ENCODE data around the gene JPH3.

Gene JPH3

DNA sequence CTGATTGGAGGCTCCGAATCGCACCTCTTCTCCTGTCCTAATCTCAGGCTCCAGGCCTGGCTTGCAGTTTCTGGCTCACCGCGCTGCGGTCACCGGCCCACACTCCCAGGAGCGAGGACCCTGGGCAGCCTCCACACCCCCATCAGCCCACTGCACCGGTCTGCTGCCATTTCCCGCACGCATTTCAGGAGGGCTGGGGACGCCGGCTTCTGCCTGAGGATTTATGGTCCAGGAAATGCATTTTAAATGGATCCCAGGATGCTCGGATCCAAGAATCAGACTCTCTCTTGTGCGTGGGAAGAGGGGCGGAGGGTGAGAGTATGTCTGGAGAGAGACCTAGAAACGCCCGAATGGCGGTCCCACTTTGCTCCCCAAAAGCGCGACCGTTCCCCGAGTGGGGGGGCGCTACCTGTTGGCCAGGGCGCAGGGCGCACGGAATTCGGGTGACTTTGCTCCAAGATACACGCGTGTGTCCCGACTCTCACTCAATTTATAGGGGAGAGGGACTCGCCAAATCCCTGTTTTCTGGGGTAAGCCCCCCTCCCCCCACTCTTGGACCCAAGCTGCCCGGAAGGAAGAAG lies 817 bp upstream of the JPH3 start:
- DNase-seq: no peak

DNA sequence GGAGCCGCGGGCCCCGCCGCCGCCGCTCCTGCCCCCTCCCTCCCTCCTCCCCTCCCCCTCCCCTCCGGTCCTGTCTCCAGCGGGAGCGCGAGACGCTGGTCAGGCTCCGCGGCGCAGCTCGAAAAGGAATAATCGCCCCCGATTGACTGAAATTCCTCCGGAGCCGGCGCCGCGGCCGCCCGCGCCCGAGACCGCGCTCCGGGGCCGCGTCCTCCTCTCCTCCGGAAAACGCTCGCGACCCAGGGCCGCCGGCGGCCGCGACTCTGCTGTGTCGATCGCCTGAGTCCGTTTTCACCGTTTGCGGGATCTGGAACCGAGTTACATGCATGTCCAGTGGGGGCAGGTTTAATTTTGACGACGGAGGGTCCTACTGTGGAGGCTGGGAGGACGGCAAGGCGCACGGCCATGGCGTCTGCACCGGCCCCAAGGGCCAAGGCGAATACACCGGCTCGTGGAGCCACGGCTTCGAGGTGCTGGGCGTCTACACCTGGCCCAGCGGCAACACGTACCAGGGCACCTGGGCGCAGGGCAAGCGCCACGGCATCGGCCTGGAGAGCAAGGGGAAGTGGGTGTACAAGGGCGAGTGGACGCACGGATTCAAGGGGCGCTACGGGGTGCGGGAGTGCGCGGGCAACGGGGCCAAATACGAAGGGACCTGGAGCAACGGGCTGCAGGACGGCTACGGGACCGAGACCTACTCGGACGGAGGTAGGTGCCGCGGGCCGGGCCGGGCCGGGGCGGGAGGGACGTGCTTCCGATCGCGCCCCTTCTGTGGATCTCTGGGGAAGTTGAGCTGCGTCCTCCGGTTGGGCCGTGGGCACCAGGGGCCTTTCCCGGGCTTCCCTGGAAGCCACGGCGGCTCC lies 744 bp downstream of the JPH3 start:
- peak; percentile 8 for DNase-seq

DNA sequence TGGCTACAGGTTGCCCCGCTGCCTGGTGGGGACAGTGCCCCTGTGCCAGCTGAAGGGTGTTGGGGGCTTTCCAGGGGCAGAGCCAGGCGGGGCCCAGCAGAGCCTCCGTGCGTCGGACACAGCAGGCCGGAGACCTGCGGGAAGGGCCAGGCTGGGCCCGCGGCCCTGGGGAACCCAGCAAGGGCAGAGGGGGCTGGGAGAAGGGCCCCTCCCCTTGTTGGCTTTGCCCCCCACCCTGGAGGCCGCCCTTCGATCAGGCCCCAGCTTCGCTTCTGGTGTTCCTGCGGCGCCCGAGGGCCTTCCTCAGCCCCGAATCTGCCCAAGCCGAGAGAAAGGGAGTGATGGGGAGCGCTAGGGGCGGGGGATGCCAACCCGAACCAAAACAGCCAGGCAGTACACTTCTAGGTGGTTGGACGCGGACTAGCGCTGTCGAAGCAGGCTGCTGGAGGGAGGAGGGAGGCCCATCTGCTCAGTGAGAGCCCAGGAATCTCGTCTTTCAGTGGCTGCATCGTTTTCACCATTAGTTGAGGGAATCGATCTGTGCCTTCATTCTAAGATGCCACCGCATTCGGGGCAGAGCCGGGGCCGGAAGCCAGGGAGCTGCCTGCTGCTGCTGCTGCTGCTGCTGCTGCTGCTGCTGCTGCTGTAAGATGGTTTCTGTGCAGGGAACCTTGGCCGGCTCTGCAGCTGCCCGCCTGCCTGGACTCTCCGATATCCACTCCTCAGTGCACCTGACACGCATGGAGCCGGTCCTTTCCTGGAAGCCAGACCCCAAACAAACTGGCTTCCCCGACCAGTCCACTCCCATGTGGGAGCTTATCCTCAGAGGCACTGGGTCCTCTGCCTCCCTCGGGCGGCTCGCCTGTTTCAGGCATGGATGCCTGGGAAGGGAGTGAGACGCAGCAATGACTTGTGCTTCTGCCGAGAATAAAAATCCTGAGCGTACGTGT lies 1.7 kb downstream of the JPH3 start:
- DNase-seq: peak; percentile 16

DNA sequence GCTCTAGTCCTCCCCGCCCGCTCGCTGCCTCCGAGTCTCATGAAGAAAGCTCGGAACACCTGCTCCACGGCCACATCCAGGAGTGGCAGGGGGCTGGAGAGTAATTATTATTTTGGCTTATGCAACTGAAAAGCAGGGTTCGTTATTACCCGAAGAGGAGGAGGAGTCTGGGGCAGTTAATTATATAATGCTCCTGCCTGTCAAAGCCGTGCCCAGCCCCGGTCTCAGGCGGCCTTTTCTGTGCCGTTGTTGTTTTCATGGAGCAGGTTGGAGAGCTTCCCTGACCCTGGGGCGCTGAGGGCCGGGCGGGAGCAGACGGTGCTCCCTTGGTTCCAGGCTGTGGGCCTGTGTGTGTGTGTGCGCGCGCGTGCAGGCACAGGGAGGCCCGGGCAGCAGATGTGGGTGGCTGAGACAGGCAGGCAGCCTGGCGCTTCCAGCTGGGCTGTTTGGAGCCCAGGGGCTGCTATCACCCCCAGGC lies 2.4 kb downstream of the JPH3 start:
- DNase-seq: peak; percentile 15

DNA sequence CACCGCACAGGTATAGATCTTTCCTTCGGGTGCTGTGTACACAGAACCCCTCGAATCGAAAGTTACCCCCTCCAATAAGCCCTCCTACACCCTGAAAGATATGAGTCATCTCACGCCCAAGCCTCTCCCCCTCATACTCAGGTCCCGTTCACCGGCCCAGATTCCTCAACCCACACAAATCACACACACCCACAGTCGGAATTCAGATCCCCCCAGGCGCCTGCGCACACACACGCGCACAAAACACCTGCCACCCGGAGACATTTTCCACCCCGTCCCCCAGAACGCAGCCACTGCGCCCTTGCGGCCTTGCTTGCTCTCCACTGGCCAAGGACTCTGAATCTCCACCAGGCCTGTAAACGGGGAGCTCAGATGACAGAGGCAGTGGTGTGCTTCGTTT lies 4.9 kb downstream of the JPH3 start:
- no peak for DNase-seq

DNA sequence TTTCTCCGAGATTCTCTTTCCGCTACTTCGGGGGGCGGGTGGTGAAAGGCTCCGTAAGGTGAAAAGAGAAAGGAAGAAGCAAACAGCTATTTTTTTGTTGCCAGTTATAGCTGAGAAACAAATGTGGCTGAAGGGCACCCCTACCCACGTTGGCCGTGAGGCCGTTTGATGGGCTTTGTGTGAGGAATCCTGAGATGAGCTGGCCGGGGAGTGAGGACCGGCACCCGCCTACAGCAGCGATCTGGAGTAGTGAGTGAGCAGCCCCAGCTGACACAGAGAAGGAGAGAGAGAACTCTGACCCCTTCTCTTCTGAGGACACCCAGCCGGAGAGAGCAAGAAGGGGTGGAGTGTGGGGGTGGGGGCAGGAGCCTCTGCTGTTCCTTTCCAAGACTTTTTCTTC lies 5.6 kb downstream of the JPH3 start:
- no peak for DNase-seq

DNA sequence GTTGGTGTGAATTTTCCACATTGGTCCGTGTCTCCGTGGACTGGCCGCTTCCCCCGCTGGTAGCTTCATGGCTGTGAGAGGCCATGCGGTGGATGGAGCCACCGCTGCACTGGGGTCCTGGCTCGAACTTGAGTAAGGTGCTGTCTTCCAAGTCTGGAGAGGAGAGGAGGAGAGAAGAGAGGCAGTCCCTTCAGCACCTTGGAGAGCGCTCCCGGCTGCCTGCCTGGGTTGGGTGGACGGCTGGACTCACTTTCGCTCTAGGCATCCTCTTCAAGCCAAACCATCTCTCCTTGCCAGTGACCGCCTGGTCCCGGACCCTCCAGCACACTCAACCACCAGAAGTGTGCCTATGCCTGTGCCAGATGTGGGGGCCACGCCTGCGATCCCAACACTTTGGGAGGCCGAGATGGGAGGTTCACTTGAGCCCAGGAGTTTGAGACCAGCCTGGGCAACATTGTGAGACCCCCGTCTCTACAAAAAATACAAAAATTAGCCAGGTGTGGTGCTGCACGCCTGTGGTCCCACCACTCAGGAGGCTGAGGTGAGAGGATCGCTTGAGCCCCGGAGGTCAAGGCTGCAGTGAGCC lies 6.2 kb downstream of the JPH3 start:
- no peak for DNase-seq

DNA sequence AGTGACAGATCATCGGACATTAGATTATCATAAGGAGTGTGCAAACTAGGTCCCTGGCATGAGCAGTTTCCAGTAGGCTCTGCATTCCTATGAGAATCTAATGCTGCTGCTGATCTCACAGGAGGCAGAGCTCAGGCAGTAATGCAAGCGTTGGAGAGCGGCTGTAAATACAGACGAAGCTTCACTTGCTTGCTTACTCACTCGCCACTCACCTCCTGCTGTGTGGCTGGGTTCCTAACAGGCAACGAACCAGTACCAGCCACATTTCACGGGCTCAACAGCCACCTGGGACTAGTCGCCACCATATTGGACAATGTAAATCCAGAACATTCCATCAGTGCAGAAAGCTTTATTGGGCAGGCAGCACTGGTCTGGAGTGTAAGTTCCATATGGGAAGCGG lies 7.7 kb downstream of the JPH3 start:
- no peak for DNase-seq

DNA sequence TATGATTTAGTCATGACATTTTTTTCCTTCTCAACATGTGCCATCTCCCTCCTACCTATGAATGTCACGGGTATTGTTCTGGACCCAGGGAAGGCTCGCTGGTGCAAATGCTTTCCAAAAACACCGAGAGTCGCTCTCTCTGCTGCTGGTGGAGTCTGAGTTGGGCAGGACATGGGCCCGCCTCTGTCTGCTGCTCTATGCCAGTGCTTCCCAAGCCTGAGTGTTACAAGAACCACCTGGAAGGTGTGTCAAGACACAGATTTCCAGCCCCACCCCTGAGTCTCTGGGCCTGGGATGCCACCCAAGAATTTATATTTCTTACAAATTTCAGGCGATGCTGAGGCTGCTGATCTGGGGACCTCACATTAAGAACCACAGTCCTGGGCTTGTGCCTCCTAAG lies 9.1 kb downstream of the JPH3 start:
- DNase-seq: no peak

DNA sequence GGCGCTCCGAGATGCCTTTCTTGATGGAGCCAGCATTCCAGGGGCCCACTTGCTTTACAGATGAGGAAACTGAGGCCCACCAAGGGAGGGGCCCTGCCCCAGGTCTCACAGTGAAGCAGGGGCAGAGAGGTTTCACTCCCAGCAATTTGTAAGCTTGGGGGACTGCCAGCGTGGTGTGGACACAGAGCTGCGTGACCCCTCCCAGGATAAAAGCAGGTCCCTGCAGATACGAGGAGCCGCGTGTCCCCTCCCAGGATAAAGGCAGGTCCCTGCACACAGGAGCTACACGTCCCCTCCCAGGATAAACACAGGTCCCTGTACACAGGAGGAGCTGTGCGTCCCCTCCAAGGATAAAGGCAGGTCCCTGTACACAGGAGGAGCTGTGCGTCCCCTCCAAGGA lies 11.7 kb downstream of the JPH3 start:
- DNase-seq: no peak

DNA sequence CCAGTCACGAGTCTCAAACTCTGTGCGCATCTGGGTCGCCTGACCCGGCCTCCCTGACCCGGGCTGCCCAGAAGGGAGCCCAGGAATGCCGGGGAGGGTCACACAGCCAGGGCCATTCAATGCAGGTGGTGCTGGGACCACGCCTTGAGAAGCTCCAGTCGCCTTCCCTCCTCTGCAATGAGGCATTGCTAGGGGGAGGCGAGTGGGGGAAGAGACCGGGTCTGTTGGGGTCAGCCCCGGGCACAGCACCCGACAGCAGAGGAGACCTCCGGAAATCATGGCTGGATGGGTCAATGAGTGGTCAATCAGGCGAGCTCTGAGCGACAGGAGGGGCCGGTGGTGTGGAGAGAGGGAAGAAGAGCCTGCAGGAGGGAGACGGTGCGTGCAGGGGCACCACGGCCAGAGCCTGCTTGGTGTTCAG lies 13.3 kb downstream of the JPH3 start:
- no peak for DNase-seq

DNA sequence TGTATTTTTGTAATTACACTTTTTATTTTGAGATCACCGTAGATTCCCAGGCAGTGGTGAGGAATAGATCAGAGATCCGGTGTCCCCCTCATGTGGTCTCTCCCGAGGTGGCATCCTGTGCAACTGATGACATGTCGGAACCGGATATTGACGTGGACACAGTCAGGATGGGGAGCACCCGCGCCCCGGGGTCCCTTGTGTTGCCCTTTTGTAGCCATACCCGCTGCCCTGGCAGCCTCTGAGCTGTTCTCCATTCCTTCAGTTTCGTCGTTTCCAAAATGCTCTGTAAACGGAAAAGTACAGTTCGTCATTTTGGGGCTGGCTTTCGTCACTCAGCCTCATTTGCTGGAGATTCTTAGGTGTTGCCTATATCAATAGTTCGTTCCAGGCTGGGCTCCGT lies 14.2 kb downstream of the JPH3 start:
- no peak for DNase-seq

DNA sequence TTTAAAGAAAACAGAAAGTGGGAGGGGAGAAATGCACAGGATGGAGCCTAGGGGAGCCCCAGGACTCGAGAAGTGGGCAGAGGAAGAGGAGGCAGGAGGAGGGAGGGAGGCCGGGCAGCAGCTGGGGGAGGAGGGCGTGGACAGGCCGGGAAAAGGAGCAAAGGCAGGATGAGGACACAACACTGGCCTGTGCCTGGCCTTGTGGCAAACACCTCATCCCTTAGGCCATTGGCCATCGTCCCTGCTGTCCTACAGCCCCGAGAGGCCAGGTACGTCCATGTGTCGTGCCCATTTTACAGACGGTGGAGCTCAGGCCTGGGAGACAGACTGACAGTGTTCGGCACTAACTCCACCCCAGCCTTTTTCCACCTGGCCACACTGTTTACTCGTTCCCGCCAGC lies 15.9 kb downstream of the JPH3 start:
- no peak for DNase-seq

DNA sequence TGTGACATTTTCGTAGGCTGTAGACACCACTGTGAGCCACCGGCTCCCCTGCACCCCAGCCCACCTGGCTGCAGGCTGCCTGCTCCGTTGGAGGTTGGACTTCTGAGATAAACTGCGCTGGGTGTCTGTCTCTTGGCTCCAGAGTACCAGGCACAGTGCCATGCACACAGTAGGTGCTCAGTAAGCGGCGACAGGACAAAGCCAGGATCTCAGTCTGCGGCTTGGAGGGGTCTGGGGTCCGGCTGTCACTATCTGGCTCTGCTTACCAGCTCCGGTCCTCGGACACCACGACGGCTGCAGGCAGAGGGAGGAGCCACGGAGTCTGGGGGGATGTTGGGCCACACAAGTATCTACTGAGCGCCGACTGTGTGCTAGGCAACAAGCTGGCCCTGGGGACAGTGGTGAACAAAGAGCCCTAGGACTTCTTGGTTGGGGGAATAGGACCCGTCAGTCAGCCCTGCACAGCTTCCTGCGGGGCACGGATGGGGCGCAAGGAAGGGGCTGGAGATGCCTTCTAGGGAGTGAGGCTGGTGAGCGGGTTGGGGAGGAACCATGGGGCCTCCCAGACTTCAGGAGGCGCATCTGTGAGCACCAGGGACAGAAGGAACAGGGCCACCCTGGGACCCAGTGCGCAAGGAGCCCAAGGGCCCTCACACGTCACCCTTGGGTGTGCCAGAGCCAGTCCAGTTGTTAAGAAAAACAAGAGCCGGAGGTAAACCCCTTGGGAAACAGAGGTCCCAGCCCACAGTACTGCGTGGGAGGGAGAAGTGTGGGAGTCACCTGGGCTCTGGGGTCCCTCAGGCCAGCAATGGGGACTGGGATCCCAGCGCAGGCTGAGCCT lies 17.3 kb downstream of the JPH3 start:
- no peak for DNase-seq

DNA sequence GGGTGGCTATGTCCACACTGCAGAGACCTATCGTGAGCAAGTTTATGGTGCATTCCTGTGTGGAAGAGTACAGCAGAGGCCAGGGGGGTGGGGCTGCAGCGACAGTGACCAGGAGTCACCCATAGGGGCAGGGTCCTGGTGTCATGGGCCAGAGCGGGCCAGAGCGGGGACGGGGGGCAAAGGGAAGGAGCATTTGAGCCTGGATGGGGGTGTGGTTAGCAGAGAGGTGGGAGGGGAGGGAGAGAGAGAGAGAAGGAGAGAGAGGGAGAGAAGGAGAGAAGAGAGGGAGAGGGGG lies 17.8 kb downstream of the JPH3 start:
- no peak for DNase-seq

DNA sequence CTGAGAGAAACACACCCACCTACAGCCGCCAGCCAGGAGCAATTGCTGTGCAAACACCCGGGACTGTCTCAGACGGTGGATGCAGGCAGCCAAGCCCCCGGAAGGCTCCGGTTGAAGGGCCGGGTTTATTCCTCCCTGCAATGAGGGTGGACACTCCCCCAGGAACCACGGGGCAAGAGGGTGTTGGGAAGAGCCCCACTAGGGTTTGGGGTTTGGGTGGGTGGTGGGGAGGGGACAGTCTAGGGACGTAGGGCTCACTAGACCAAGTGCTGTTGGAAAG lies 19.2 kb downstream of the JPH3 start:
- no peak for DNase-seq

DNA sequence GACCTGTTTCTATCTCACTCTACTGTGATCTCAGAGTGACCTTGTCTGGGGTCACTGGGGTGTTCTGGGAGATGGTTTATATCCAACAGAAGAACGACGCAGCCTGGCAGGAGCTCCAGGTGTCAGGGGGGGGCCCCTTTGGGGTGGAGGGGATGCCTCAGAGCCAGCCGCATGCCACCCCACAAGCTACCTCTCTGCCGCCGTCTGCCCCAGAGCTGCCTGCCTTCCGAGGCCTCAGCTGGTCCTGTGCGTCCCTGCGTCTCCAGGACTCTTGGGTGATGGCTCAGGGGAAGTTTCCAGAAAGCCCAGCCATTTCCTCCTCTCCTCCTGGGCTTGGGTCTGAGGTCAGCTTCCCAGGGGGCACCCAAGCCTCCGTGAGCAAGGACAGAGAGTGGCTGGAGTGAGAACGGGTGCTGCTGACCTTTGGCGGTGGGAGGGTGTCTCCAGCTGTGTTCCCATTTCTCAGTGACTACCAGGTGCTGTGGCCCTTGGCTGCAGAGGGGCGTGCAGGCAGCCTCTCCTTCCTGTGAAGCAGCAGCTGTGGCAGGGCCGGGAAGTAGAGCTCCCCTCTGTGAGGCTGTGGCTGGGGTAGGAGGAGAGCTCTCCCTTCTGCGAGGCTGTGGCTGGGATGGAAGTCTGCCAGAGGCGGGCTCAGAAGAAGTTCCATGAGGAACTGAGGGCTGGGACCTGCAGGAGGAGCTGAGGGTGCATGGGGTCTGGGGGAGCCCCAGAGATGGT lies 19.8 kb downstream of the JPH3 start:
- no peak for DNase-seq

DNA sequence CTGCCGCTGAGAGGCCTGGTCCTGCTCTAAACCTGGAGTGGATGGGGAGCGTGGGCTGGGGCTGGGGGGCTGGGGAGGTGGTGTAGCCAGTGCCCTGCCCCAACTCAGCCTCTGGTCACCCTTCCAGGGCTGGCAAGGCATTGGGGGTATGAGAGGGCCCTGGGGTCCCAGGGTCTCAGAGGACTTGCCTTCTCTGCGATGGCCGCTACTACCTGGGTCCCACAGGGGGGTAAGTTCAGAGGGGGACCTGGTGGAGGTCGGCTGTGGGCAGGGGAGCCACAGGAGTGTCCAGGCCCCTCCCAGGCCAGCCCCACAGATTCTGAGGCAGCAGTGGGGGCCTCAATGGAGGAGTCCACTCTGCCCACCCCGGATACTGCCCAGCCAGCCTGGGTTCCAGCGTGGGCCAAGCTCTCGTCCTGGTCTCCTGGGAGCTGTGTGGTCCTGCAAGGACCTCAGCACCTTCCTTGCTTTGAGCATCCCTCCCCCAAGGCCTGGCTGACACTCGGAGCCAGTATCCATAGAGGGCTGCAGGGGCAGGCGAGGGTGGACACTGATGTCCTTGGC lies 20.5 kb downstream of the JPH3 start:
- DNase-seq: no peak

DNA sequence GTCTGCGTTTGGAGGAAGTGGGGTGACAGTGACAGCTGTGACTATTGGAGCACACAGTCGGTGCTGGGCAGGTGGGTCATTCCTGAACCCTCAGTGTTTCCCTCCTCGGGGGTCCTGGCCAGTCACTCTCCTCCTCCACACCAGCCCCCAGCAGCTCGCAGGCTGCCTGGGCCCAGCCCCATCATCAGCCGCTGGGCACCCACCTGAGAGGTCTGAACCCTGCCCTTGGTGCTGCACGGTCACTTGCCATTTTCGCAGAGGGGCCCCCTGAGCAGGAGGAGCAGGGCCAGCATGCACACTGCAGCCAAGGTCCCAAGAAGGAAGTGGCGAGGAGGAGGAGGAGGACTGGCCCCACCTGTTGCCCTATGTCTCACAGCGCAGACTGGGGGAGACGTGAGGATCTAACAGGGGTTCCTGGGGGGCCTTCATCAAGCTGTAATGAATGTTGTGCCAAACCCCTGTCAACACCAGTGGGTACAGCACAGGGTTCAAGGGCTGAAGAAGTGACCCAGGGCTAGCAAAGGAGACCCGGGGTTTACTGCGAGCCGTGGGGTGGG lies 23.0 kb downstream of the JPH3 start:
- DNase-seq: no peak

DNA sequence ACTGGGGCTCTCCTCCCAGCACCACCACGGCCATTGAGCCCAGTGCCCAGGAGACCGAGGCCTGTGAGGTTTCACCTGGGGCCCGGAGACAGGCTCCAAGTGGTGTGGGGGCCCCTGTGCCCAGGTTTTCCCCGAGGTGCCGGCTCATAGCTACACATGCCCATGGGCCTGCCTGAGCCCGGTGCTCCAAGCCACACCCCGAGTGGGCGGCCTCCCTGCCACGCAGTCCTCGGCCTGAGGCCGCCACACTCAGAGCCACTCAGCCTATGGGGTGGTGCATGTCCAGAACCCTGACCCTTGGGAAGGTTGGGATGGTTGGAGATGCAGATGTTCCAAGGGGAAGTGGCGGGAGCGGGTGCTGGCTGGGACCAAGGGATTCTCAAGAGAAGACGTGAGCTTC lies 24.1 kb downstream of the JPH3 start:
- no peak for DNase-seq

DNA sequence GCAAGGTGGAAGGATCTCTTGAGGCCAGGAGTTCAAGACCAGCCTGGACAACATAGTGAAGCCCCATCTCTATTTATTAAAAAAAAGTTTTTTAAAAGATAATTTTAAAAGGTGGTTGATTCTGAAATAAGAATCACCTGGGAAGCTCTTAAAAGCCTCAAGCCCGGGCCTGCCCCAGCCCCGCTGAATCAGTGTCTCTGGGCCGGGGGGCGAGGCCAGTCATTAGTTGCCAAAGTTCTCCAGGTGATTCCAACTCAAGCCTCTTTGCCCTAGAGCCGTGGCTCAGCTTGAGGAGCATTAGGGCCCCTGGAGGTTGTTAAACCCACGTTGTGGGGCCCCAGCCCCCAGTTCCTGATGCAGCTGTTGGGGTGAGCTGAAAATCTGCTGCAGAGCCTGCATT lies 24.6 kb downstream of the JPH3 start:
- DNase-seq: no peak
